22Rv1 (cell line): ENCODE results near the gene ANKRD65.

Experiments
- H3K27ac ChIP-seq: fragments of 450-650 bp; 2 replicates; pipeline ENCODE4 v1.5.1; 2017
- CTCF ChIP-seq: fragments of 450-650 bp; IDR thresholded peaks from 2 replicates; pipeline ENCODE4 v1.5.1; 2017; ENCODE audit warnings: mild to moderate bottlenecking
- ZFX ChIP-seq: fragments of 450-650 bp; IDR thresholded peaks from 2 replicates; pipeline ENCODE4 v1.6.1; 2017; ENCODE audit warnings: antibody characterized with exemption, borderline replicate concordance

Gene ANKRD65

GRCh38 chr1:1376551-1377226 is 44.4 kb downstream of the ANKRD65 start:
- TF ChIP-seq CTCF = no peak
- no peak for TF ChIP-seq ZFX
- H3K27ac ChIP-seq = peak overlapping the region; percentile 84; the same call in 1 of the 2 replicates

DNA sequence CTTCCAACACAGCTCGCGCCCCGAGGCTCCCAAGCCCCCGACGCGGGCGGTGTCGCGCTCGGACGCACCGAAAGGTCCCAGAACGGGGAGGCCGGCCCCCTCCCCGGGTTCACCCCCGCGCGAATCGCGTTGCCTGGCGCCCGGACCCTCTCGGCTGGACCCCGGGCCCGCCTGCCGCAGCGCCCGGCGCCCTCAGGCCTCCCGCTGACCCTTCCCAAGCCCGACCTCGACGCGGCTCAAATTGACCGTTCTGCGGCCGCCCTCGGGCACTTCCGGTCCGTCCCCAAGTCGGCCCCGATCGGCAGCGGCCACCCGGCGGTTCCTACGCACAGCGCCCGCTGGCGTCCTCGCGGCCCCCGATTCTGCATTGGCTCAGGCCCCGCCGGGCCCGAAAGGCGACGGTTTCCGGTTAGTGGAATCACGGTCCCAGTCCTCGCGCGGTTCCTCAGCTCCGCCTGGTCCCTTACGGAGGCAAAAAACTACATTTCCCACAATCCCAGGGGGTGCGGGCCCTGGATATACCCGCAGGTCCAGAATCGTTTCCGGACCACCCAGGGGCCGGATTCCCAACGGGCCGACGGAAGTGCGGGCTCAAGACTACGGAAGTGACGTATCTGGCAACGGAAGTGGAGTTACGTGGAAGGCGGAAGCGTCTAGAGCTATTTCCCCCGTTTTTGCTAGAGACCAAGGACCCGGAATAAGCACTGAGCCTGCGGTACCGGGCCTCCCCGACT is 46.0 kb downstream of the ANKRD65 start, which contains the start of gene AURKAIP1:
Gene AURKAIP1 (minus strand): TSS at position 279 of the 734 bp plus-strand sequence. CDS start 451 bp downstream, outside the sequence.
- H3K27ac ChIP-seq = peak within 1 kb of the TSS; percentile 84
- TF ChIP-seq ZFX = no peak
- peak; percentile 34 for TF ChIP-seq CTCF

DNA sequence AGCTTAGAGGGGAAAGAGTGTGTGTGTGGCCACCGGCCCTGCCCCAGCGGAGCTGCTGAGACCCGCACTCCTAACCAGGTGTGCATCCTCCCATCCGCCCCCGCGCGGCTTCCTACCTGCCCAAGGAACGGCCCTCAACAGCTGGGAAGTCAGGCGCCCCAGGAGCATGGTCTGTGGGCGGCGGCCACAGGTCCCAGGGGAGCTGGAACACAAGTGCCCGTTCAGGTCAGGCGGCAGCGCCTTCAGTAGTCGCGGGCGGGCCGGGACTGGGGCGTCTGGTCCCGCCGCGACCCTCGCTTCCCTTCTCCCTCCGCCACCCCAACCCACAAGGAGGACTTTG is 46.5 kb downstream of the ANKRD65 start:
- TF ChIP-seq ZFX (no peak), CTCF (no peak)
- peak overlapping the region; percentile 84 for H3K27ac ChIP-seq

DNA sequence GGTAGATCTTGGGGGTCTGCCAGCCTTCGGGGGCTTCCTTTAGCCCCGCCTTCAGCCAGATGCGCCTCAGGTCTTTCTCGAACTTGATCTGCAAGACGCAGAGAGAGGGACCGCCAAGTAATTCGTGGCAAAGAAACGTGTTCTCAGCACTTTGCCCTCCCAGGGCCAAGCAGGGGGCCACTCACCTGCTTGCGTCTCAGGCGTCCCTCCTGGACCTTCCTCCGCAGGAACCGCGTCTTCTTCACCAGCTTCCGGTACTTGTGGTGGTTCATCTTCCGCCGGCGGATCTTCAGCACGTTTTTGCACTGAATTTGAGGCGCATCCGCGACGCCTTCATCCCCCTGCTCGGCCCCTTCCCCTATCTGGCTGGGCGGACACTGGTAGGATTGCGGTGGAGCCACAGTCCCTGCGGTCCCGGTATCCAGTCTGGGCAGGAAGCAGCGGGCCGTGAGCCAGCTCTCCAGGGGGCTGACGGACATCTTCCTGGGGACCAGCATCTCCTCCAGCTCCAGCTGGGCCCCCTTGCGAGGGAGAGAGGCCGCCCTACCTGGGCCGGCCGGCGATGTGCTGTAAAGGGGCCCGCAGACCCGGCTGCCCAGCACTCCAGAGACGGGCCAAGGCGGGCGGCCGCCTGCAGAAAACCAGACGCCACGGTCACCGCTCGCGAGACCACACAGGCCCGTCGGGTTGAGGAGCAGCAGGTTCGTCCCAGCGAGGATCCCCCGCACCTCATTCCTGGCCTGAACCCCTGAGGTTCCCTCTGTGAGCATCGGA is 47.1 kb downstream of the ANKRD65 start:
- peak overlapping the region; percentile 84 for H3K27ac ChIP-seq
- TF ChIP-seq ZFX (no peak), CTCF (no peak)

DNA sequence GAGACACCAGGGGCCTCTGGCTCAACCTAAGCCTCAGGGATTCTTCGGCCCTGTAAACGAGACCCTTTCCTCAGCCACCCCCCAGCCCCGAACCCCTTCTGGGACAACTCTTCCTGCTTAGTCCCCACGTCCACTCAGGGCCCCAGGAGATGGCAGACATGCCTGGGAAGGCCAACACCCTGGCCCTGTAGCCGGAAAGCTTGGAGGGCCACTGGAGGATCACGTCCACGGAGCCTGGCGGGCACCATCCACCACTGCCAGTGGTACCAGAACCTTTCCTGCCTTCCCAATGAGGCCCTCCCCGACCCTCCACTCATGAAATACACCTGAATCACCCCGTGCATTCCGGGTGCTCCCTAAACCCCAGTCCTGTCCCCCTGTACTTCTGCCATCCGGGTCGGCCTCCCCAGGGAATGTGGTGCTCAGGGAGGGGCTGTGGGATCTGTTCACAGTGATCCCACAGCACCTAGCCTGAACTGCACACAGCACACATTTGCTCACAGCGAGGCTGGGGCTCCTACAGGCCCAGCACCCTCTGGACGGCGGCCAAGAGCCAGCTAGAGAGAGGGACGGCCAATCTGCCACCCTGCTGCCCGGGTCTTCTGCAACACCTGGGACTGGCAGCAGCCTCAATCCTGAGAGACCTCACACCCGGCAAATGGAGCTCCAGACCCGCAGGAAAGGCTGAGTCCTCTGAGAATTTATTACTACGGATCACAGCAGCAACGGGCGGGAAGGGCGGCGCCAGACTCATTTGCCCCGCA is 47.8 kb downstream of the ANKRD65 start:
- H3K27ac ChIP-seq = 0 out of 2 replicates have a peak overlapping the region, but pooled peaks have one; percentile 84
- TF ChIP-seq ZFX (no peak), CTCF (no peak)

GRCh38 chr1:1371746-1372711 is 49.0 kb downstream of the ANKRD65 start:
- no peak overlapping the region for H3K27ac ChIP-seq

More at GRCh38 chr1:1371746-1372711, 49.0 kb downstream of the ANKRD65 start:
- peak; percentile 97 for TF ChIP-seq CTCF
- no peak for TF ChIP-seq ZFX
